GM12878 (cell line): ENCODE measurements around the gene HDGF. TPM values are rescaled to one million over a fixed set of nuclear protein-coding genes. Genes with fewer than 3 reads are reported as not detected.

ENCODE experiments used
- ATAC-seq: fragments of 200-7000 bp; cut with Tn5 transposase; 3 replicates; pipeline ENCODE4 v1.9.1; 2020; ENCODE audit warnings: mild to moderate bottlenecking, moderate library complexity
- BruUV-seq: library from RNA; stranded (reverse); fragments of 400-500 nt; replicated peaks from 2 replicates; lab custom pipeline; 2021; lab: Mats Ljungman, UMichigan
- CTCF ChIA-PET: fragments of 300-600 bp; sonication (Branson Sonifier 250); formaldehyde crosslinking; extraction: SDS; loops from one replicate; lab custom pipeline; 2021; ENCODE audit warnings: inconsistent platforms; lab: Yijun Ruan, JAX
- POLR2A ChIA-PET: fragments of 350-600 bp; formaldehyde crosslinking; extraction: SDS; loops from one replicate; lab custom pipeline; 2021; ENCODE audit warnings: inconsistent platforms; lab: Charles Lee
- RAD21 ChIA-PET: fragments of 300-600 bp; sonication (Branson Sonifier 250); formaldehyde crosslinking; loops from one replicate; lab custom pipeline; 2023; ENCODE audit warnings: antibody characterized with exemption; ENCODE audit not compliant: unreplicated experiment; lab: Charles Lee
- SMC1A ChIA-PET: fragments of 300-600 bp; sonication (Branson Sonifier 250); formaldehyde crosslinking; loops from one replicate; lab custom pipeline; 2023; ENCODE audit not compliant: unreplicated experiment, uncharacterized antibody; lab: Charles Lee
- DNase-seq: peaks from one replicate; pipeline ENCODE4 v3.0.0-alpha.2; 2011; ENCODE audit warnings: low read depth, low spot score
- FAIRE-seq: peaks from 3 replicates; lab custom pipeline; 2011; peaks lifted over from hg19 to GRCh38; lab: Jason Lieb, UNC
- H2AFZ ChIP-seq: 2 replicates; pipeline ENCODE4 v1.6.0; 2011; ENCODE audit warnings: low read depth, low read length, control low read depth; ENCODE audit not compliant: control insufficient read depth
- H3K27ac ChIP-seq: 2 replicates; pipeline ENCODE4 v1.5.1; 2011; ENCODE audit warnings: control low read depth; ENCODE audit not compliant: control insufficient read depth, insufficient read depth
- H3K27me3 ChIP-seq, 2 experiments: replicated peaks in 1 of 2; 2 replicates each; pipeline versions ENCODE4 v1.6.0 to v1.6.1; 2011; ENCODE audit warnings: low read length in 1 of 2; ENCODE audit not compliant: control insufficient read depth in 2 of 2, insufficient read depth in 2 of 2
- H3K36me3 ChIP-seq, 2 experiments: 2 replicates each; pipeline ENCODE4 v1.5.1; 2011; ENCODE audit warnings: low read length in 1 of 2; ENCODE audit not compliant: control insufficient read depth in 2 of 2, insufficient read depth in 2 of 2
- H3K4me1 ChIP-seq: 2 replicates; pipeline ENCODE4 v1.6.1; 2011; ENCODE audit warnings: mild to moderate bottlenecking, low read length, moderate library complexity, mixed read lengths; ENCODE audit not compliant: control insufficient read depth, insufficient read depth
- H3K4me2 ChIP-seq: 2 replicates; pipeline ENCODE4 v1.6.0; 2011; ENCODE audit warnings: control low read depth; ENCODE audit not compliant: control insufficient read depth, insufficient read depth
- H3K4me3 ChIP-seq: fragments of 200-600 bp; sonication (generic); 2 replicates; pipeline ENCODE4 v1.5.1; 2016
- H3K79me2 ChIP-seq: 2 replicates; pipeline ENCODE4 v1.6.0; 2011; ENCODE audit warnings: low read length; ENCODE audit not compliant: control insufficient read depth, insufficient read depth
- H3K9ac ChIP-seq: 2 replicates; pipeline ENCODE4 v1.8.0; 2011; ENCODE audit warnings: low read length, control low read depth, mixed read lengths; ENCODE audit not compliant: control insufficient read depth, insufficient read depth
- H3K9me3 ChIP-seq: replicated peaks from 3 replicates; pipeline ENCODE4 v1.5.1; 2011; ENCODE audit warnings: mild to moderate bottlenecking, low read length; ENCODE audit not compliant: control insufficient read depth, insufficient read depth
- H4K20me1 ChIP-seq: 2 replicates; pipeline ENCODE4 v1.6.0; 2011; ENCODE audit not compliant: control insufficient read depth, insufficient read depth
- BCL11A ChIP-seq: IDR thresholded peaks from 2 replicates; pipeline ENCODE4 v1.6.1; 2011; ENCODE audit warnings: low read depth, low read length
- CBX5 ChIP-seq: sonication (generic); IDR thresholded peaks from 2 replicates; pipeline ENCODE4 v1.6.1; 2016; ENCODE audit warnings: low read depth, moderate library complexity, mild to moderate bottlenecking, inconsistent platforms
- EP300 ChIP-seq, 2 experiments: fragments of 150-350 bp in 1 of 2; IDR thresholded peaks; 2 replicates each; pipeline ENCODE4 v1.6.1; 2011 to 2012; ENCODE audit warnings: low read depth in 2 of 2, low read length in 2 of 2, borderline replicate concordance in 1 of 2, improper control_type of control experiment in 1 of 2, inconsistent platforms in 1 of 2; ENCODE audit not compliant: control insufficient read depth in 1 of 2
- HDAC2 ChIP-seq: fragments of 200-600 bp; sonication (generic); IDR thresholded peaks from 2 replicates; pipeline ENCODE4 v1.6.1; 2017
- HDGF ChIP-seq: fragments of 450-650 bp; IDR thresholded peaks from 2 replicates; pipeline ENCODE4 v1.6.1; 2016; ENCODE audit warnings: antibody characterized with exemption
- IKZF2 ChIP-seq, 2 experiments: fragments of 450-650 bp; IDR thresholded peaks; 2 replicates each; pipeline ENCODE4 v1.6.1; 2017; ENCODE audit warnings: mild to moderate bottlenecking in 2 of 2, moderate library complexity in 2 of 2
- IRF3 ChIP-seq: fragments of 450-650 bp; IDR thresholded peaks from 2 replicates; pipeline ENCODE4 v1.6.1; 2014; ENCODE audit warnings: mild to moderate bottlenecking
- JUNB ChIP-seq: IDR thresholded peaks from 2 replicates; pipeline ENCODE4 v1.6.1; 2016; ENCODE audit warnings: antibody characterized with exemption, mild to moderate bottlenecking
- LARP7 ChIP-seq: fragments of 450-650 bp; IDR thresholded peaks from 2 replicates; pipeline ENCODE4 v1.6.1; 2017; ENCODE audit warnings: mild to moderate bottlenecking
- MYC ChIP-seq: IDR thresholded peaks from 2 replicates; pipeline ENCODE4 v1.6.1; 2011; ENCODE audit warnings: mild to moderate bottlenecking, low read length, moderate library complexity, inconsistent platforms; ENCODE audit not compliant: insufficient read depth, insufficient replicate concordance, insufficient read length, severe bottlenecking
- NFIC ChIP-seq: IDR thresholded peaks from 2 replicates; pipeline ENCODE4 v1.6.1; 2012; ENCODE audit warnings: low read depth, mild to moderate bottlenecking, inconsistent platforms, low read length, moderate library complexity
- NFYB ChIP-seq: IDR thresholded peaks from 2 replicates; pipeline ENCODE4 v1.6.1; 2011; ENCODE audit warnings: low read depth, mild to moderate bottlenecking, low read length, improper control_type of control experiment, moderate library complexity; ENCODE audit not compliant: insufficient read depth
- REST ChIP-seq: IDR thresholded peaks from 2 replicates; pipeline ENCODE4 v1.6.1; 2012; ENCODE audit warnings: mild to moderate bottlenecking, low read depth, low read length
- SIX5 ChIP-seq: IDR thresholded peaks from 2 replicates; pipeline ENCODE4 v1.6.1; 2011; ENCODE audit warnings: mild to moderate bottlenecking, low read depth, low read length, moderate library complexity; ENCODE audit not compliant: severe bottlenecking
- SREBF2 ChIP-seq: IDR thresholded peaks from 2 replicates; pipeline ENCODE4 v1.6.1; 2012; ENCODE audit warnings: mild to moderate bottlenecking, low read length
- WGBS: methylation state at CpG from one replicate; pipeline ENCODE4 v1.1.6; 2016; ENCODE audit warnings: low lambda C conversion rate; ENCODE audit not compliant: insufficient replicate concordance, insufficient coverage; ENCODE audit errors: missing lambda C conversion rate; 5-methylcytosine and 5-hydroxymethylcytosine counted together
- in situ Hi-C: fragments of 300-500 bp; cut with MboI; formaldehyde crosslinking; loops from 9 replicates; pipeline ENCODE4 v1.14.3; 2018; ENCODE audit warnings: mixed read lengths
- intact Hi-C: fragments of 100-400 bp; cut with micrococcal nuclease; formaldehyde crosslinking; loops from one replicate; pipeline ENCODE4 v1.14.2; 2022; ENCODE audit not compliant: unreplicated experiment
- polyA plus RNA-seq, 11 experiments: library from polyadenylated mRNA; depleted of rRNA in 4 of 11; unstranded in 6 of 11; stranded (reverse) in 5 of 11; fragments of >200 nt; fragmentation: Nextera tagmentation in 4 of 11; fragmentation: Illumina TruSeq in 1 of 11; extraction: Ambion mirVana in 4 of 11; extraction: Trizol in 1 of 11; gene quantifications; 1 replicate in 1 of 11; 2 replicates in 10 of 11; pipeline versions ENCODE4 v1.2.1 to v1.2.3, GENCODE V29; 2011 to 2016; ENCODE audit warnings: inconsistent platforms in 2 of 11, missing spikeins in 2 of 11, low read depth in 1 of 11
- total RNA-seq, 4 experiments: library from RNA; depleted of rRNA in 3 of 4; stranded (reverse); fragments of >200 nt in 3 of 4; fragmentation: Illumina TruSeq in 1 of 4; extraction: Trizol in 1 of 4; gene quantifications; 2 replicates each; pipeline versions ENCODE4 v1.2.1 to v1.2.3, GENCODE V29; 2013 to 2021

Gene HDGF
- total and polyA plus RNA-seq, 10 of the 15 experiments (the other 5 are each of a cell fraction or from before 2014, with no cell fraction given): 28.3 to 372 (median 209) TPM

GRCh38 chr1:156740741-156741480 lies 10.6 kb downstream of the HDGF start, which contains the start of gene MRPL24 (continued):
- no peak for TF ChIP-seq NFYB
- peak; percentile 56 to 61; a peak in 3 of 4 replicates for TF ChIP-seq IKZF2 (IDR thresholded peaks at IDR 0.05)
- TF ChIP-seq JUNB: no peak
- TF ChIP-seq NFIC: no peak
- peak; percentile 98 for TF ChIP-seq SIX5
- no peak; a peak in 2 of 4 replicates for TF ChIP-seq EP300 (IDR thresholded peaks at IDR 0.05; ENCODE audit: borderline replicate concordance in 1 of 2, control insufficient read depth in 1 of 2, low read depth in 2 of 2, low read length in 2 of 2)
- no peak for TF ChIP-seq BCL11A
- TF ChIP-seq, all 136 proteins: peak for 62

- WGBS: 2% methylated on average over 7 of the region's 7 CpGs
- in situ Hi-C loops (no loop called here), intact Hi-C loops (loop anchor here (10.0 kb wide), 1 partner anchor 235 kb away; the partner anchor contains the start of gene MEF2D)
- Histone ChIP-seq H2AFZ (peak overlapping the region; percentile 76; the same call in 1 of the 2 replicates), H3K9me3 (no peaks in the 10 kb centered on the region), H3K4me1 (peaks cover 5% of the 10 kb centered on the region; the same call in 1 of the 2 replicates), H3K27me3 (no peaks in the 10 kb centered on the region), H3K4me3 (peak overlapping the region; percentile 68), H4K20me1 (no peaks in the 10 kb centered on the region), H3K9ac (peak overlapping the region; percentile 64), H3K79me2 (peaks cover 23% of the 10 kb centered on the region), H3K27ac (peak overlapping the region; percentile 76), H3K36me3 (peaks cover 19 to 30% of the 10 kb centered on the region in 2 experiments), H3K4me2 (peak overlapping the region; percentile 32)
- ATAC-seq: peak; percentile 31; the same call in 2 of the 3 replicates
- BruUV-seq: TSS peak; percentile 46
- SMC1A ChIA-PET: interaction anchor here (1.0 to 5.0 kb wide), 6 partner anchors 13 to 76 kb away, joined by 3 to 57 read pairs (median 4); partner anchors contain the start of genes ISG20L2, METTL25B, PRCC and SH2D2A
- DNase-seq: no peak
- CTCF ChIA-PET: interaction anchor here (0.8 to 3.7 kb wide), 11 partner anchors 9 to 142 kb away, joined by 3 to 56 read pairs (median 7); partner anchors contain the start of genes HDGF, ISG20L2, METTL25B and PRCC
- POLR2A ChIA-PET: interaction anchor here (0.7 to 5.4 kb wide), 7 partner anchors 11 to 402 kb away, joined by 3 to 75 read pairs (median 11); partner anchors contain the start of genes CCT3, HDGF, ISG20L2 and METTL25B
- RAD21 ChIA-PET: interaction anchor here (1.2 to 2.7 kb wide), 11 partner anchors 10 to 119 kb away, joined by 3 to 49 read pairs (median 6); partner anchors contain the start of genes HDGF, ISG20L2, METTL25B and PRCC
- FAIRE-seq: peak; percentile 82
- TF ChIP-seq HDGF: no peak
- no peak for TF ChIP-seq CBX5
- TF ChIP-seq LARP7: no peak
- no peak for TF ChIP-seq MYC
- TF ChIP-seq SREBF2: no peak
- no peak for TF ChIP-seq HDAC2
- TF ChIP-seq REST: no peak
- TF ChIP-seq IRF3: no peak
These were observed 11.2 kb downstream of the HDGF start for GRCh38 chr1:156740237-156740740.
